ENCODE measurements around the gene MRPL2. TPM values are rescaled to one million over a fixed set of nuclear protein-coding genes. Genes with fewer than 3 reads are reported as not detected.

Gene MRPL2
- total and polyA plus RNA-seq, 2 donors (not counting 1 experiment from before 2014, with no cell fraction given) = 45.6 to 52.8 TPM

DNA sequence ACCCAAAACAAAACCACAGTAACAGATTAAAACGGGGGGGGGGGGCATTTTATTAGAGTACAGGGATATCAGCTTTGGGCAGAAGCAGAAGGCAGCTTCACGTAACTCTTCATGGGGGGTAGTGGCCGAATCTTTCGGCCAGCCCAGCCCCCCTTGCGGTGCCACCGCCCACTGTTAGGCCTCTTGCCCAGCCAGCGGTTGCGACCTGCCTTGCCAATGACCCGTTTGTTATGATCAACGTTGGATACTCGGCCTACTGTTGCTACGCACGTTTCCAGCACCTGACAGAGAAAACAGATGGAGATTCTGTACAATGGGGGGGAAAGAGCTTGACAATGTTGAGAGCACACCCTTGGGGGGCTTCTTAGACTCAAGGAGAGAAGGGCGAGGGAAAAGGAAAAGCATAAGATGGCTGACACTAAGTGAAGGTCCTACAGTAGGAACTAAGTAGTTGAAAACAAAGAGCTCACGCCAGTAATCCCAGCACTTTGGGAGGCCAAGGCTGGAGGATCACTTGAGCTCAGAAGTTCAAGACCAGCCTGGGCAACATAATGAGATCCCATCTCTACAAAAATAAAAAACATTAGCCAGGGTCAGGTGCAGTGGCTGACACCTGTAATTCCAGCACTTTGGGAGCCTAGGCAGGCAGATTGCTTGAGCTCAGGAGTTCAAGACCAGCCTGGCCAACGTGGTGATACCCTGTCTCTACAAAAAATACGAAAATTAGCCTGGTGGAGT is 4.9 kb downstream of the MRPL2 start:
- H3K9me3 ChIP-seq (ENCODE audit: control extremely low read depth in 1 of 3, control insufficient read depth in 2 of 3, insufficient read depth in 1 of 3, low read length in 2 of 3) = no peaks in the 10 kb centered on the region
- H3K27me3 ChIP-seq (replicated peaks in 1 of 4; ENCODE audit: control extremely low read depth in 1 of 4, control insufficient read depth in 3 of 4, insufficient read depth in 4 of 4, low read length in 3 of 4) = no peaks in the 10 kb centered on the region
- Mint-ChIP-seq H3K27me3 (no peaks in the 10 kb centered on the region), H3K4me1 (peaks cover 44% of the 10 kb centered on the region), H3K27ac (peak overlapping the region; percentile 95), H3K4me3 (peak overlapping the region; percentile 94), H3K9me3 (ENCODE audit: insufficient read depth) (no peaks in the 10 kb centered on the region)
- no peak for DNase-seq
- peaks cover 18% of the 10 kb centered on the region for H3K79me2 ChIP-seq (ENCODE audit: control insufficient read depth, insufficient read depth, low read length)
- POLR2A ChIA-PET = interaction anchor here (0.6 to 2.7 kb wide), 10 partner anchors 32 to 1202 kb away, joined by 3 to 12 read pairs (median 4); partner anchors contain the start of genes CNPY3, KLHDC3, MEA1 and RRP36
- ATAC-seq (ENCODE audit: low read depth) = no peak
- TF ChIP-seq CTCF (IDR thresholded peaks at IDR 0.05) = no peak
- no peak for TF ChIP-seq EZH2 (IDR thresholded peaks at IDR 0.05; ENCODE audit: borderline replicate concordance, insufficient read depth, low read depth, low read length, poor library complexity, severe bottlenecking)
- peaks cover 0 to 18% of the 10 kb centered on the region in 2 experiments for H3K36me3 ChIP-seq (replicated peaks in 1 of 2; ENCODE audit: control extremely low read depth in 1 of 2, control insufficient read depth in 1 of 2, extremely low read depth in 1 of 2, insufficient read depth in 2 of 2, low read length in 1 of 2)
- peak overlapping the region in 4 of 5 experiments; percentile 73 to 84 (median 77) for H3K4me3 ChIP-seq (ENCODE audit: control extremely low read depth in 1 of 5, extremely low read depth in 1 of 5, insufficient read depth in 1 of 5, low read depth in 2 of 5, low read length in 4 of 5)
- H3K4me2 ChIP-seq (replicated peaks; ENCODE audit: low read depth, low read length, poor library complexity, severe bottlenecking) = peak overlapping the region; percentile 77
- H4K20me1 ChIP-seq (ENCODE audit: control insufficient read depth, insufficient read depth, low read length, poor library complexity, severe bottlenecking) = peaks cover 11% of the 10 kb centered on the region
- CTCF ChIA-PET = interaction anchor here (0.6 to 1.9 kb wide), 2 partner anchors 39 to 328 kb away, joined by 3 to 5 read pairs; no protein-coding TSS in a partner anchor
- peak overlapping the region; percentile 77 for H3K9ac ChIP-seq (ENCODE audit: low read length)
- peak overlapping the region; percentile 73 to 85 for H3K27ac ChIP-seq (ENCODE audit: low read length in 2 of 2)
- peak overlapping the region; percentile 81 for H2AFZ ChIP-seq (ENCODE audit: insufficient read depth, low read depth, low read length, poor library complexity, severe bottlenecking)
- intact Hi-C loops (cut with micrococcal nuclease) = loop anchor here (10.0 kb wide), 1 partner anchor 480 kb away; no protein-coding TSS in a partner anchor
- H3K4me1 ChIP-seq (ENCODE audit: control insufficient read depth in 2 of 2, insufficient read depth in 2 of 2, low read length in 2 of 2) = peaks cover 23 to 29% of the 10 kb centered on the region in 2 donors
- 89% methylated on average over 16 of the region's 17 CpGs for WGBS (ENCODE audit: insufficient coverage)

Measured in B cell (primary cell).